Upper lobe of left lung (tissue), 6 donors: ENCODE measurements around the gene MRPL23. TPM values are rescaled to one million over a fixed set of nuclear protein-coding genes. Genes with fewer than 3 reads are reported as not detected.

Source experiments
- ATAC-seq, 2 donors: fragments of 200-7000 bp; cut with Tn5 transposase; one replicate each; pipeline ENCODE4 v1.9.1; 2022; ENCODE audit warnings: mild to moderate bottlenecking in 2 of 2, moderate library complexity in 2 of 2; ENCODE audit not compliant: low FRiP score in 2 of 2
- DNase-seq, 2 donors: peaks; one replicate each; pipeline ENCODE4 v3.0.0-alpha.2; 2019 to 2020
- H3K27ac ChIP-seq, 4 donors: fragments of 200-600 bp; sonication (generic); one replicate each; pipeline ENCODE4 v1.5.1; 2016 to 2019
- H3K27me3 ChIP-seq, 4 donors: fragments of 200-600 bp; sonication (generic); one replicate each; pipeline ENCODE4 v1.5.1; 2017 to 2019
- H3K36me3 ChIP-seq, 4 donors: fragments of 200-600 bp; sonication (generic); one replicate each; pipeline ENCODE4 v1.5.1; 2016 to 2019
- H3K4me1 ChIP-seq, 4 donors: fragments of 200-600 bp; sonication (generic); one replicate each; pipeline ENCODE4 v1.5.1; 2018 to 2019
- H3K4me3 ChIP-seq, 4 donors: fragments of 200-600 bp; sonication (generic); one replicate each; pipeline ENCODE4 v1.5.1; 2017 to 2019; ENCODE audit warnings: mild to moderate bottlenecking in 2 of 4, moderate library complexity in 1 of 4
- H3K9me3 ChIP-seq, 4 donors: fragments of 200-600 bp; sonication (generic); one replicate each; pipeline ENCODE4 v1.5.1; 2018 to 2019
- EP300 ChIP-seq, 4 donors: sonication (generic); formaldehyde crosslinking; IDR thresholded peaks; one replicate each; pipeline ENCODE4 v1.5.1; 2017; ENCODE audit warnings: antibody characterized with exemption in 4 of 4, control low read depth in 2 of 4
- POLR2A ChIP-seq, 4 donors: fragments of 450-650 bp; IDR thresholded peaks; one replicate each; pipeline ENCODE4 v1.5.1; 2016 to 2017; ENCODE audit warnings: antibody characterized with exemption in 4 of 4, mild to moderate bottlenecking in 2 of 4
- POLR2AphosphoS5 ChIP-seq, 2 donors: sonication (generic); formaldehyde crosslinking; IDR thresholded peaks; one replicate each; pipeline ENCODE4 v1.5.1; 2017; ENCODE audit warnings: antibody characterized with exemption in 2 of 2
- WGBS, 2 donors: methylation state at CpG; one replicate each; pipeline ENCODE4 v1.1.5; 2017 to 2018; 5-methylcytosine and 5-hydroxymethylcytosine counted together
- total RNA-seq, 6 donors: library from RNA; depleted of rRNA in 4 of 6; stranded (reverse); fragments of >200 nt in 4 of 6; gene quantifications; one replicate each; pipeline versions ENCODE4 v1.1.0 to v1.2.1, GENCODE V29; 2016 to 2021
- TF ChIP-seq, protein P1 (sequence below), 6 experiments: fragments of 450-650 bp in 4 of 6; fragments of 200-600 bp in 2 of 6; sonication (generic) in 2 of 6; IDR thresholded peaks; one replicate each; pipeline ENCODE4 v1.5.1; 2016 to 2019; ENCODE audit warnings: antibody characterized with exemption in 6 of 6
- donor health status: DM: no; HTN: no; CAD: no; lungs with moderate emphysema.
- donor health status: DM: no; HTN: yes; CAD: no; lungs with severe emphysema.

The MRPL23 gene
- total RNA-seq, 6 donors from 2014 or later: 62.1 to 287 (median 150) TPM

DNA sequence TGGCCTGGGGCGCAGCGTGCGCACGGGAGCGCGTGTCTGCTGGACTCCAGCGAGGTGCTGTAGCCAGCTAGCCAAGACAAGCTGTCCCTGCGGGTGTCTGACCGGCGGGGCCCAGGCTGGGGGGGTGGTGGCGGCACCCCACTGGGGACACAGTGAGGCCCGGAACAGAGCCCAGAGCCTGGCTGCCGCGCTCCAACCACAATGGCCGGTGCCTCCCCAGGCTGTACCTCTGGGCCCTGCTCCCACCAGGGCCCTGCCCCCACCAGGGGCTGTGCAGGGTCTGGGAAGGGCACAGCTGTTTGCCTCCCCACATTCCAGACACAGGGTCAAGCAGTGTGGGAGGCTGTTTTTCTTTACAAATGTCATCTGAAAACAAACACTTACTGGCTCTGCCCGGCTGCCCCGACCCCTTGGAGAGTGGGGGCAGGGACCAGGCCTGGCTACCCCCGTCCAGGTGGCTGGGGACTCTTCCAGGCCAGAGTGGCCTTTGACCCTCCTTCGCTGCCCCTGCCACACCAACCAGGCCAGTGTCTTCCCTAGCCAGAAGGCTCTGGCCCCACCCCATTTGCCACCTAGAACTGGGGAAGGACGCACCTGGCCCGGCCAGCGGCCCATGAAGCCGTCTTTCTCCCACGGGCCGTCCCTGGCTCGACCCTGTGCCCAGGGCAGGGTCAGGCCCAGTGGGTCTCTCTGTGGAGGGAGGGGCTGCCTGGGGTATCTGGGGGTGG, 35.9 kb downstream of the MRPL23 start:
- TF ChIP-seq, protein P1, sequence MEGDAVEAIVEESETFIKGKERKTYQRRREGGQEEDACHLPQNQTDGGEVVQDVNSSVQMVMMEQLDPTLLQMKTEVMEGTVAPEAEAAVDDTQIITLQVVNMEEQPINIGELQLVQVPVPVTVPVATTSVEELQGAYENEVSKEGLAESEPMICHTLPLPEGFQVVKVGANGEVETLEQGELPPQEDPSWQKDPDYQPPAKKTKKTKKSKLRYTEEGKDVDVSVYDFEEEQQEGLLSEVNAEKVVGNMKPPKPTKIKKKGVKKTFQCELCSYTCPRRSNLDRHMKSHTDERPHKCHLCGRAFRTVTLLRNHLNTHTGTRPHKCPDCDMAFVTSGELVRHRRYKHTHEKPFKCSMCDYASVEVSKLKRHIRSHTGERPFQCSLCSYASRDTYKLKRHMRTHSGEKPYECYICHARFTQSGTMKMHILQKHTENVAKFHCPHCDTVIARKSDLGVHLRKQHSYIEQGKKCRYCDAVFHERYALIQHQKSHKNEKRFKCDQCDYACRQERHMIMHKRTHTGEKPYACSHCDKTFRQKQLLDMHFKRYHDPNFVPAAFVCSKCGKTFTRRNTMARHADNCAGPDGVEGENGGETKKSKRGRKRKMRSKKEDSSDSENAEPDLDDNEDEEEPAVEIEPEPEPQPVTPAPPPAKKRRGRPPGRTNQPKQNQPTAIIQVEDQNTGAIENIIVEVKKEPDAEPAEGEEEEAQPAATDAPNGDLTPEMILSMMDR (IDR thresholded peaks at IDR 0.05): no peak
- TF ChIP-seq EP300 (IDR thresholded peaks at IDR 0.05) (no peak), POLR2A (IDR thresholded peaks at IDR 0.05) (no peak)
- H3K9me3 ChIP-seq: no peaks in the 10 kb centered on the region
- DNase-seq (no peak), ATAC-seq (no peak)
- WGBS, 2 donors: no CpG with 5 or more reads among the region's 26 CpGs
- no peaks in the 10 kb centered on the region for H3K27me3 ChIP-seq
- H3K27ac ChIP-seq: no peak overlapping the region
- H3K4me3 ChIP-seq: no peak overlapping the region
- H3K36me3 ChIP-seq: no peaks in the 10 kb centered on the region
- H3K4me1 ChIP-seq: no peaks in the 10 kb centered on the region

DNA sequence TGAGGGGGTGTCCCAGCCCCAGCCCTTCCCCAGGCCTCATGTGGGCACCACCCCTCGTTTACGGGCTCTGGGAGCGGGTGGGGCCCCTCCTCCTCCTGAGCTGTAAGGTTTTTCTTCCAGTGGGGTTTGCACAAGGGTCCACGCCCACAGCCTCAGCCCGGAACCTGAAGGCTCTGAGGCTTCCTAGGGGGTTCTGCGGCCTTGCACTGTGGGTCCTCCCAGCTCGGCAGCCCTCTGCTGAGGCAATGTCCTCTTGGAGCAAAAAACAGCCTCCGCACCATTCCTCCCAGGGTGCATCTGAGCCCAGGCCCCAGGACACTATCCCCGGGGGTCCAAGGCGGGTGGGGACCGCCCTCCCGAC, 36.4 kb downstream of the MRPL23 start:
- DNase-seq (peak; percentile 3 to 27), ATAC-seq (no peak)
- H3K27ac ChIP-seq: no peak overlapping the region
- TF ChIP-seq EP300 (IDR thresholded peaks at IDR 0.05) (no peak), POLR2A (IDR thresholded peaks at IDR 0.05) (no peak), POLR2AphosphoS5 (IDR thresholded peaks at IDR 0.05) (no peak)
- TF ChIP-seq, protein P1 (IDR thresholded peaks at IDR 0.05): no peak
- H3K9me3 ChIP-seq: no peaks in the 10 kb centered on the region
- H3K27me3 ChIP-seq: no peaks in the 10 kb centered on the region
- no peak overlapping the region for H3K4me3 ChIP-seq
- H3K4me1 ChIP-seq: no peaks in the 10 kb centered on the region
- H3K36me3 ChIP-seq: no peaks in the 10 kb centered on the region
- WGBS, 2 donors: no CpG with 5 or more reads among the region's 12 CpGs

DNA sequence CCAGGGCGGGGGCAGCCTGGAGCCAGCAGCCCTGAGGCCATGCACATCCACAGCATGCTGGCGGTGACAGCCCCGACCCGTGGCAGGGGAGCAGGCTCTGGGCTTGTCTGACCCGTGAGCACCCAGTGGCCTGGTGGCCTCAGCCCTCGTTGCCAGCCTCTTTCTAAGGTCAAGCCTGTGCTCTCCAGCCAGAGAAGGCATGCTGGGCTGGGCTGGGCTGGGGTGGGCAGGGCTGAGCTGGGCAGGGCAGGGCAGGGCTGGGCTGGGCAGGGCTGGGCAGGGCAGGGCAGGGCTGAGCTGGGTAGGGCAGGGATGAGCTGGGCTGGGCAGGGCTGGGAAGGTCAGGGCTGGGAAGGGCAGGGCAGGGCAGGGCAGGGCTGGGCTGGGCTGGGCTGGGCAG, 39.9 kb downstream of the MRPL23 start:
- Histone ChIP-seq H3K36me3 (no peaks in the 10 kb centered on the region), H3K9me3 (no peaks in the 10 kb centered on the region), H3K27ac (no peak overlapping the region), H3K4me3 (no peak overlapping the region), H3K4me1 (no peaks in the 10 kb centered on the region), H3K27me3 (no peaks in the 10 kb centered on the region)
- ATAC-seq: no peak
- TF ChIP-seq POLR2AphosphoS5 (IDR thresholded peaks at IDR 0.05): no peak
- TF ChIP-seq EP300 (IDR thresholded peaks at IDR 0.05): no peak
- TF ChIP-seq, protein P1 (IDR thresholded peaks at IDR 0.05): no peak
- TF ChIP-seq POLR2A (IDR thresholded peaks at IDR 0.05): no peak
- no CpG with 5 or more reads among the region's 6 CpGs for WGBS, 2 donors
- DNase-seq: no peak

DNA sequence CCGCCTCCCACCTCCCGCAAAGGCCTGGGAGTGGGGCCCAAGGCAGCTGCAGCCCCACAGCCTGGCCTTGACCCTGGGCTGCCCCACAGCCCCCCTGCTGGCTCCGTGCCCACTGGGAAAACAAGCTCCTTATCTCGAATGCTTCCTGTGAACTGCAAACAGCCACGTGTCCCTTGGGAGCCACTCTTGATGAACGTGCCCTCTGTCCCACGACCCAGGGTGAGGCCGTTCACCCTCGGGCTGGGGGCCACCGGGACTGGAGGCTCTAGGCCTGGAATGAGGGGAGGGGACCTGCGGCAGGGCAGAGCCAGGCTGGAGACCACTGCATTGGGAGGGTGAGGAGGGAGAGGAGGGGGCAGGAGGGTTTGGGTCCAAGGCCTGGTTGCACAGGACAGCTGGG, 41.0 kb downstream of the MRPL23 start:
- DNase-seq: no peak
- ATAC-seq: no peak
- no peaks in the 10 kb centered on the region for H3K4me1 ChIP-seq
- H3K36me3 ChIP-seq: no peaks in the 10 kb centered on the region
- H3K4me3 ChIP-seq: no peak overlapping the region
- H3K9me3 ChIP-seq: no peaks in the 10 kb centered on the region
- no peak overlapping the region for H3K27ac ChIP-seq
- TF ChIP-seq, protein P1 (IDR thresholded peaks at IDR 0.05): no peak
- TF ChIP-seq POLR2A (IDR thresholded peaks at IDR 0.05) (no peak), POLR2AphosphoS5 (IDR thresholded peaks at IDR 0.05) (no peak), EP300 (IDR thresholded peaks at IDR 0.05) (no peak)
- no peaks in the 10 kb centered on the region for H3K27me3 ChIP-seq
- WGBS, 2 donors: no CpG with 5 or more reads among the region's 11 CpGs
